Islet precursor cell (in vitro differentiated cells): ENCODE measurements around the gene B4GAT1.
"Not testable (repeated sequence)": the region's sequence is repeated elsewhere in the genome, so short reads cannot be mapped to it uniquely, and the experiment has no call there.

Source experiments
- DNase-seq: peaks from one replicate; pipeline ENCODE4 v3.0.0-alpha.2; 2018

Gene B4GAT1

DNA sequence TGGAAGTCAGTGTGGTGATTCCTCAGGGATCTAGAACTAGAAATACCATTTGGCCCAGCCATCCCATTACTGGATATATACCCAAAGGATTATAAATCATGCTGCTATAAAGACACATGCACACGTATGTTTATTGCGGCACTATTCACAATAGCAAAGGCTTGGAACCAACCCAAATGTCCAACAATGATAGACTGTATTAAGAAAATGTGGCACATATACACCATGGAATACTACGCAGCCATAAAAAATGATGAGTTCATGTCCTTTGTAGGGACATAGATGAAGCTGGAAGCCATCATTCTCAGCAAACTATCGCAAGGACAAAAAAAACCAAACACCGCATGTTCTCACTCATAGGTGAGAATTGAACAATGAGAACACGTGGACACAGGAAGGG is 26.7 kb downstream of the B4GAT1 start:
- DNase-seq: not testable (repeated sequence)

GRCh38 chr11:66320289-66320688 is 27.1 kb downstream of the B4GAT1 start:
- not testable (repeated sequence) for DNase-seq

GRCh38 chr11:66318600-66318970 is 28.8 kb downstream of the B4GAT1 start:
- DNase-seq: no peak

GRCh38 chr11:66317723-66318599 is 29.5 kb downstream of the B4GAT1 start:
- DNase-seq: peak; percentile 71

DNA sequence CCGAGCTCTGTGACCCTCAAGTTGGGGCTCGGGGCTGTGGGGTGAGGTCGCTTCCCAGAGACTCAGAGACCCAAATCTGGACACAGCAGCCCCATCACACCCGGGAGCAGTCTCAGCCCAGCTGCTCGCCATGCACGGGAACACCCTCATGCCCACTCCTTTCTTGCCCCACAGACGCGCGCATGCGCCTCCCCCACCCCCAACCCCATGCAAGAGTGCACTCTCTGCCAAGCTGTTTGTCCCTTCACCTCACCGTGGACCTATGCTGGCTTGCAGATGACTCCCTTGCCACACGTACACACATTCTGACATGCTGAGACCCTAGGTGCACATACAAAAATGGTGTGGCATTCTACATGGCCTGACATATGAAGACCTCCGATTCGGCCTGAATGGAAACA is 30.1 kb downstream of the B4GAT1 start:
- no peak for DNase-seq

DNA sequence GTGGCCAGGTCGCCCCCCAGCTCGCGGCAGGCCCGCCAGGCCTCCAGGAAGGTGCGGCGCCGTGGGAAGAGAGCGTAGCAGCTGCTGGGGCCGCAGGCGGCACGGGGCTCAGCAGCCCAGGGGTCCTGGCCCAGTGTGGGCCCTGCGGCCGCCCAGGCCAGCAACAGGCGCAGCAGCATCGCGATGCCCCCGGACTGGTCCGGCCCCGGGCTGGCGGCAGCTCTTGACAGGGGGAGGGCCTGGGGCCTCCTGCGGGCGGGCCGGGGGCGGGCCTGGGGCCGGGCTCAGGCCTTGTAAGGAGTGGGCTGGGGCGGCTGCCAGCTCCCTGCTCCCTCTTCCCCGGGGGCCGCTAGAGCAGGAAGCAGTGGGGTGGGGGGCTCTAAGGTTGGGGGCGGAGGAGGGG is 30.6 kb downstream of the B4GAT1 start, which contains the start of gene CD248:
CD248 (minus strand) TSS at position 196 of the 403 bp plus-strand sequence; CDS start at position 179, 17 bp downstream.
- DNase-seq: peak; percentile 88

GRCh38 chr11:66315921-66316811 is 31.3 kb downstream of the B4GAT1 start:
- no peak for DNase-seq

- DNase-seq: no peak
Observed at GRCh38 chr11:66315498-66315885, 31.9 kb downstream of the B4GAT1 start.

DNA sequence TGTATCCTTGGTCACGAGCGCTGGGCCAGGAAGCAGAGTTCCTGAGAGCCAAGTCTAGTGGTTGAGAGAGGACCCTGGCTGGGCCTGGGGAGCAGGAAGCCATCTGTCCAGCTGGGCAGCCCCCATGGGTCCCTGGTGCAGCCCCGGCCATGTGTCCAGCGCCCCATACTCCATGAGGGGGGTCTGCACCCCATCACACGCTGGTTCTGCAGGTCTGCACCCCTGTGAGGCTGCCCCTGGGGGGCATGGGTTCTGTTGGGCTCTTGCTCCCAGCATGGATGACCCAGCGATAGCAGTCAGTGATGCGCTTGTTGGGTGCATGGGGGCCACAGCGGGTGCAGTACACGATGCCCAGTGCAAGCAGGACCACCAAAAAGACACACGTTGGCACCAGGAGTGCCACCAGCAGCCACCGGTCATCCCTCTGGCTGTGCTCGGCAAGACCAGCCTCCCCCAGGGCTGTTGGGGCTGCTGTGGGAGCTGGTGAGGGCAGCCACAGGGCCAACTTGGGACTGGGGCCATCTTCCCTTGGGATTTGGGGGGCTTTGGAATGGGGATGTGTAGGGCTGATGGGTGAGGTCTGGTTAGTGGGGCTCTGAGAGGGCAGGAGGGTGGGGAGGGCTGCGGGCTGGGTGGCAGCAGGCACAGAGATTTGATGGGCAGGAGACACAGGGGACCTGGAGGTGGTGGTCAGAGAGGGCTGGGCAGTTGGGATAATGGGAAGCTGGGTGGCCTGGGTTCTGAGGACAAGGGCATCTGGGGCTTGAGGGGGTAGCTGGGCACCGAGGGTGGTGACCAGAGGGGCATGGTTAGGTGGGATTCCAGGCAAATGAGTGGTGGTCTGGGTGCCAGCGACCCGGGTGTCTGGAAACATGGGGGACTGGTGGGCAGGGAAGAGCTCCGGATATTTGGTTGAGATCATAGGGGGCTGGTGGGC is 32.6 kb downstream of the B4GAT1 start:
- DNase-seq: no peak

DNA sequence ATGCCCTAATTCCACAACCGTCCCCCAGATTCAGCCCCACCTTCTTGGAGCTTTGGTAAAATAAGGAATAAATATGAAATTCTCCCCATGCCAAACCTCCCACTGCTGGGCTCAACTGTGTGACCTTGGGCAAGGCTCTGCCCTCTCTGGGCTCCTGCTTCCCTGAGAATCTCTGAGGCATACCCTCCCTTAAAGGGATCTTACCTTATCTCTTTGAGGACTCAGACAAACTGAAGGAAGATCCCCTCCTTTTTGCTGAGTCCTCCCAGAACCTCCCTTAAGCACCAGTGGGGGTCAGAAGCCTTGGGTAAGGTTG is 33.3 kb downstream of the B4GAT1 start:
- DNase-seq: no peak

DNA sequence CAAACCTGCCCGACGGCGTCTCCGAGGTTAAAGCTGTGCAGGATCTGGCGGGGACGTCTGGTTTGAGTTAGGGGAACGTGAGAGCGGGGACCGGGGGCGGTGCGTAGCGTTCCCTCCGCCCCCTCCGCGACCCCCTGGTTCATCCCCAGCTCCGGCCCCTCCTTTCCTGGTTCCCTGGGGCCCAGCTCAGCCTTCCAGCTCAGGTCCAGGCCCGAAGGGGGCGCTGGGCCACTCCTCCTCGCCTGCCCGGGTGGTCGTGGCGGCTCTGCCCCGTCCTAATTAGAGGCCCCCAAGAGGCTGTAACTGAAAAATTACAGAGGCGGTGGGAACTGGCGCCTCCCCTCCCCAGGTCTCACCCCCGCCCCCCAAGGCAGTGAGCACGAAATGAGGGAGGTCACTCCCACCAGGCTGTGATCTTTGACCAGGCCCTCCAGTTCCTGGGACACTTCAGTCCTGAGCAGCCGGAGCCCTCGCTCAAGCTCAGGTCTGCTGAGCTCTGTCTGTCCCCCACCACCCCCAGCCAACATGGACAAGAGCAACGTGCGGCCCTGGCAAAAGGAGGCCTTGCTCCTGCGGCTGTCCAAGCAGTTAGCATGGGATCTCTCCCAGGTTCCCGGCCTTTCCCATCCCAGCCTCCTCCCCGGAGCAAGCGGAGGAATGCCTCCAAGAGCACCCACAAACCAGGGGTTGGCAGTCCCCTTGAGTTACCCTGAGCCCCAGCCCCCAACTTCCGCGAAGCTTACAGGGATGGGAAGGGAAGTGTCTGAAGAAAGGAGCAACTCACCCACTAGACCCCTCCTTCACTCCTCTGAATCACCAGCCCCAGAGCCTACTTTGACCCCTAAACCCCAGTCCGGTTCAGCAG is 33.9 kb downstream of the B4GAT1 start:
- peak; percentile 71 for DNase-seq

GRCh38 chr11:66312549-66313320 is 34.7 kb downstream of the B4GAT1 start:
- DNase-seq: peak; percentile 100

DNA sequence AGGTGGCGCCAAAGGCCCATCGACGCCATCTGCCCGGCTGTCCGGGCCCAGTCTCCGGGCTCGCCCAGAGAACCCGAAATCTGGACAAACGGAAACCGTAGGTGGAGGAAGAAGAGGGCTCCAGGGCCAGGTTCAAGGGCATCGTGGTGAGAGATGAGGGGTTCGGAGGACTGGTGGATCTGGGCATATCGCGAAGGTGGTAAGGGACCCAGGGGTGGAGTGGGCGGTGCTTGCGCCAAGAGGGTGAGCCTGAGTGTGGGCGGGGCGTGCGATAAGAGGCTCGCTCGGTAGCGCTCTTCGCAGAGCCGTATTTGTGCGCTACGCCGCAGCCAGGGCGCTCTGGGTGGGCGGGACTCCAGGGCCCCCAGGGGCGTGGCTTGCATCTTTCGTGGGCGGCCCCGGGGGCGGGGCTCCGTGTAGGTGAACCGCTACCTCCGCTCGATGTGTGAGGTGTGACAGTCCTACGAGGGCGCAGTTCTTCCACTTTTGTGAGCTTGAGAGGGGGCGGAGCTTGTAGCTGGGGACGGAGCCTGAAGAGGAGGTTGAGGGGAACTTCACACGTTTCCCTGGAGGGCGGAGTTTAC is 35.4 kb downstream of the B4GAT1 start:
- DNase-seq: peak; percentile 95

GRCh38 chr11:66311470-66311964 is 35.9 kb downstream of the B4GAT1 start:
- DNase-seq: peak; percentile 87

DNA sequence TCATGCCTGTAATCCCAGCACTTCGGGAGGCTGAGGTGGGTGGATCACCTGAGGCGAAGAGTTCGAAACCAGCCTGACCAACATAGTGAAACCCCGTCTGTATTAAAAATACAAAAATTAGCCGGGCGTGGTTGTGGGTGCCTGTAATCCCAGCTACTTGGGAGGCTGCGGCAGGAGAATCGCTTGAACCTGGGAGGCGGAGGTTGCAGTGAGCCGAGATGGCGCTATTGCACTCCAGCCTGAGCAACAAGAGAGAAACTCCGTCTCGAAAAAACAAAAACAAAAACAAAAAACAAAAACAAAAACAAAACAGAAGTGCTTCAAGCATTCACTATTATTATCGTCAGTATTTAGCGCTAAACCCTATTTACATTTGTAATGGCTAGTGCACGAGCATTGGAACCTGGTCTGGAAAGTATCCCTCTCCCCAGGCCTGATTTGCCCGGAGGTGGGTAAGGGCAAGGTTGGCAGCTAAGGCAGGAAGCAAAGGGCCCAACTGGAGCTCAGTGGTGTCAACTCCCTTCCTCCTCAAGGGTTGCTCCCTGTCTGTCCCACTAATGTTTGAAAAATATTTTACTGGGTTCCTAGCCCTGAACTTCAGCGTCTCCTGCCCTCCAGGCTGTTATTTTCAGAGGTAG is 36.5 kb downstream of the B4GAT1 start:
- DNase-seq: not testable (repeated sequence)

DNA sequence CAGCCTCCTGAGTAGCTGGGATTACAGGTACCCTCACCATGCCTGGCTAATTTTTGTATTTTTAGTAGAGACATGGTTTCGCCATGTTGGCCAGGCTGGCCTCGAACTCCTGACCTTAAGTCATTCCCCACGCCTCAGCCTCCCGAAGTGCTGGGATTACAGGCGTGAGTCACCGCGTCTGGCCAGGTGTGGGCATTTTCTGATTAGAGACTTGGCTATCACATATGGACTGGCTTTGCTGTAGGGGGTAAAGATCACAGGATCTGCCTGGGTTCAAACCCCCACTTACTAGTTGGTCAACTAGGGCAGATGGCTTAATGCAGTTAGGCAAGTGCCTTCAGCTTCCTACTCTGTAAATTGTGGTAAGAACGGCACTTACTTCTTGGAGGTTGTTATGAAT is 37.1 kb downstream of the B4GAT1 start:
- no peak for DNase-seq

GRCh38 chr11:66309475-66309874 is 38.0 kb downstream of the B4GAT1 start:
- no peak for DNase-seq

DNA sequence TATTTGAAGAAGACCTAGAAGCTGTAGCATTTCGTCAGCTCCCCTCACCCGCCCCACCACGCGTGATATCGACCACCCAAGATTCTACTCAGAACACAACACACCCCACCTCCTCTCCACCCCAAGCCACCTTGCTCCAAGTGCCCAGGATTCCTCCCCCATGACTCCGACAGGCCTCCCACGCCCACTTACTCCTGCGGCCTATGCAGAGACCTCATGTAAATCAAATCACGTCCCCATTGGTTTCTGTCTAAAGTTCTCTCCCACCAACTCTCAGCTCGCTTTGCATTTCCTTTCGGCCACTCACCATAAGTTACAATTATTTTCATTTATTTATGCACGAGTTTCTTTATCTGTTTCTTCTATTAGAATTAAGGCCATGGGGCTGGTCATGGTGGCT is 44.8 kb downstream of the B4GAT1 start:
- no peak for DNase-seq

DNA sequence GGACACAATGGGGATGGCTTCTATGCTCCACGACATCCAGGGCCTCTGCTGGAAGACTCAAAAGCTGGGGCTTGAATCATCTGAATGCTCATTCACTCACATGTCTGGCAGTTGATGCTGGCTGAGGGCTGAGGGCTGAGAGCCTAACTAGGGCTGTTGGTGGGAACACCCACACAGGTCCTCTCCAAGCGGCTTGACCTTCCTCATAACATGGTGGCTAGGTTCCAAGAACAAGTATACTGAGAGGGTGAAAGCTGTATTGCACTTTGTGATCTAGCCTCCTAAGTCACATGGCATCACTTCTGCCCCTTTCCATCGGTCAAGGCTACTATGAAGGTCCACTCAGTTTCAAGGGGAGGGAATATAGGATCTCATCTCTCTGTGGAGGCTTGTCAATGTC is 48.2 kb downstream of the B4GAT1 start:
- DNase-seq: no peak

- no peak for DNase-seq
Observed at GRCh38 chr11:66297610-66298009, 49.8 kb downstream of the B4GAT1 start.
